ENCODE measurements around the gene RNF212B. TPM values are rescaled to one million over a fixed set of nuclear protein-coding genes. Genes with fewer than 3 reads are reported as not detected.

Gene RNF212B
- total and polyA plus RNA-seq, 2 of the 13 experiments (the other 11 are each of a cell fraction or from before 2014, with no cell fraction given), result 0.05 TPM; not detected in 1

DNA sequence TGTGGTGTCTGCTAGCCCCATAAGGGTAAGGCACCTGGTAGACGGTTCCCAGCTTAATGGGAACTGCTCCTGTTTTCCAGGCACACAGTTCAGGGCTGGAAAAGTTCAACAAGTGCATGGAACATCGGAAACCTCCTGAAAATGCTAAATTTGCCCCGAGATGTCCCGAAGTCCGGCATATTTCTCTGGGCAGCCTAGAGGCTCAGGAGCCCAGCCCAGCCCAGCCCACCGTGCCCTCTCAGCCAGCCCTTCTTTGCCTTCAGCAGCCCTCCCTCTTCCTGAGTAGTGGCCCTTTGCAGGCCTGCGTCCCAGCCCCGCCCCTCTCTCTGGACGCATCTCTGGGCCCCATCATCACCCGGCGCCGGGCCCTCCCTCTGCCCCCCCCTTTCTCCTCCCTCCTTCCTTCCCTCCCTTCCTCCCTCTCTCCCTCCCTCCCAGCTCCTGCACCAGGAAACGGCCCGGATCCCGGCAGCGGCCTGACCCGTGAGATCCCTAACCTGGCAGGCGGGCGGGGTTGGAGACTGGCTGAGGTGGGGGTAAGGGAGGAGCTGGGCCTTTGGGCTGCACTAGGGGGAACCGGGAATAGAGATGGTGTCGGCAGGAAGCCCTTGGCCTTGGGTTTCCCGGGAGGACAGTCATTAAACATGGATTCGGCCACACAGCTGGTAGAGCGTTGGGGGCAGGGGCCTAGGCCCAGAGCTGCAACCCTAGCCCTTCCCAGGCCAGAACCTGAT is 68.8 kb downstream of the RNF212B start, which contains the start of gene BCL2L2 (continued):
- peak; percentile 23; the same call in 1 of the 2 replicates for TF ChIP-seq BCL6 (CRISPR knock-in tag; IDR thresholded peaks at IDR 0.05)
- TF ChIP-seq, protein P1, sequence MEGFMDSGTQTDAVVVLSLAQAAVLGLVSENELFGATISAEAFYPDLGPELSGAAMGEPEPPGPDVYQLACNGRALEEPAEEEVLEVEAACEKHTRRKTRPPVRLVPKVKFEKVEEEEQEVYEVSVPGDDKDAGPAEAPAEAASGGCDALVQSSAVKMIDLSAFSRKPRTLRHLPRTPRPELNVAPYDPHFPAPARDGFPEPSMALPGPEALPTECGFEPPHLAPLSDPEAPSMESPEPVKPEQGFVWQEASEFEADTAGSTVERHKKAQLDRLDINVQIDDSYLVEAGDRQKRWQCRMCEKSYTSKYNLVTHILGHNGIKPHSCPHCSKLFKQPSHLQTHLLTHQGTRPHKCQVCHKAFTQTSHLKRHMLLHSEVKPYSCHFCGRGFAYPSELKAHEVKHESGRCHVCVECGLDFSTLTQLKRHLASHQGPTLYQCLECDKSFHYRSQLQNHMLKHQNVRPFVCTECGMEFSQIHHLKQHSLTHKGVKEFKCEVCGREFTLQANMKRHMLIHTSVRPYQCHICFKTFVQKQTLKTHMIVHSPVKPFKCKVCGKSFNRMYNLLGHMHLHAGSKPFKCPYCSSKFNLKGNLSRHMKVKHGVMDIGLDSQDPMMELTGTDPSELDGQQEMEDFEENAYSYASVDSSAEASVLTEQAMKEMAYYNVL (CRISPR knock-in tag; IDR thresholded peaks at IDR 0.05; ENCODE audit: borderline replicate concordance), result peak; percentile 100
- TF ChIP-seq ZNF720 (CRISPR knock-in tag; IDR thresholded peaks at IDR 0.05), result peak; percentile 28; the same call in 1 of the 2 replicates
- TF ChIP-seq, protein P2, sequence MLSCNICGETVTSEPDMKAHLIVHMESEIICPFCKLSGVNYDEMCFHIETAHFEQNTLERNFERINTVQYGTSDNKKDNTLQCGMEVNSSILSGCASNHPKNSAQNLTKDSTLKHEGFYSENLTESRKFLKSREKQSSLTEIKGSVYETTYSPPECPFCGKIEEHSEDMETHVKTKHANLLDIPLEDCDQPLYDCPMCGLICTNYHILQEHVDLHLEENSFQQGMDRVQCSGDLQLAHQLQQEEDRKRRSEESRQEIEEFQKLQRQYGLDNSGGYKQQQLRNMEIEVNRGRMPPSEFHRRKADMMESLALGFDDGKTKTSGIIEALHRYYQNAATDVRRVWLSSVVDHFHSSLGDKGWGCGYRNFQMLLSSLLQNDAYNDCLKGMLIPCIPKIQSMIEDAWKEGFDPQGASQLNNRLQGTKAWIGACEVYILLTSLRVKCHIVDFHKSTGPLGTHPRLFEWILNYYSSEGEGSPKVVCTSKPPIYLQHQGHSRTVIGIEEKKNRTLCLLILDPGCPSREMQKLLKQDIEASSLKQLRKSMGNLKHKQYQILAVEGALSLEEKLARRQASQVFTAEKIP (CRISPR knock-in tag; IDR thresholded peaks at IDR 0.05; ENCODE audit: borderline replicate concordance), result no peak
- TF ChIP-seq ZNF839 (CRISPR knock-in tag; IDR thresholded peaks at IDR 0.05; ENCODE audit: borderline replicate concordance), result peak; percentile 95
- TF ChIP-seq, protein P3, sequence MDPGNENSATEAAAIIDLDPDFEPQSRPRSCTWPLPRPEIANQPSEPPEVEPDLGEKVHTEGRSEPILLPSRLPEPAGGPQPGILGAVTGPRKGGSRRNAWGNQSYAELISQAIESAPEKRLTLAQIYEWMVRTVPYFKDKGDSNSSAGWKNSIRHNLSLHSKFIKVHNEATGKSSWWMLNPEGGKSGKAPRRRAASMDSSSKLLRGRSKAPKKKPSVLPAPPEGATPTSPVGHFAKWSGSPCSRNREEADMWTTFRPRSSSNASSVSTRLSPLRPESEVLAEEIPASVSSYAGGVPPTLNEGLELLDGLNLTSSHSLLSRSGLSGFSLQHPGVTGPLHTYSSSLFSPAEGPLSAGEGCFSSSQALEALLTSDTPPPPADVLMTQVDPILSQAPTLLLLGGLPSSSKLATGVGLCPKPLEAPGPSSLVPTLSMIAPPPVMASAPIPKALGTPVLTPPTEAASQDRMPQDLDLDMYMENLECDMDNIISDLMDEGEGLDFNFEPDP (CRISPR knock-in tag; conservative IDR thresholded peaks at IDR 0.05), result no peak
- TF ChIP-seq PRPF4 (IDR thresholded peaks at IDR 0.05; ENCODE audit: low read depth, low read length, poor library complexity, severe bottlenecking), result no peak
- TF ChIP-seq PCBP1 (IDR thresholded peaks at IDR 0.05; ENCODE audit: borderline replicate concordance, low read depth, low read length), result peak; percentile 100
- peak; percentile 52; the same call in 1 of the 2 replicates for TF ChIP-seq ZNF143 (CRISPR knock-in tag; IDR thresholded peaks at IDR 0.05)
- TF ChIP-seq, protein P4, sequence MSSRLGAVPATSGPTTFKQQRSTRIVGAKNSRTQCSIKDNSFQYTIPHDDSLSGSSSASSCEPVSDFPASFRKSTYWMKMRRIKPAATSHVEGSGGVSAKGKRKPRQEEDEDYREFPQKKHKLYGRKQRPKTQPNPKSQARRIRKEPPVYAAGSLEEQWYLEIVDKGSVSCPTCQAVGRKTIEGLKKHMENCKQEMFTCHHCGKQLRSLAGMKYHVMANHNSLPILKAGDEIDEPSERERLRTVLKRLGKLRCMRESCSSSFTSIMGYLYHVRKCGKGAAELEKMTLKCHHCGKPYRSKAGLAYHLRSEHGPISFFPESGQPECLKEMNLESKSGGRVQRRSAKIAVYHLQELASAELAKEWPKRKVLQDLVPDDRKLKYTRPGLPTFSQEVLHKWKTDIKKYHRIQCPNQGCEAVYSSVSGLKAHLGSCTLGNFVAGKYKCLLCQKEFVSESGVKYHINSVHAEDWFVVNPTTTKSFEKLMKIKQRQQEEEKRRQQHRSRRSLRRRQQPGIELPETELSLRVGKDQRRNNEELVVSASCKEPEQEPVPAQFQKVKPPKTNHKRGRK (CRISPR knock-in tag; IDR thresholded peaks at IDR 0.05), result peak; percentile 80
- TF ChIP-seq ZNF160 (CRISPR knock-in tag; IDR thresholded peaks at IDR 0.05), result peak; percentile 96
- TF ChIP-seq, protein P5, sequence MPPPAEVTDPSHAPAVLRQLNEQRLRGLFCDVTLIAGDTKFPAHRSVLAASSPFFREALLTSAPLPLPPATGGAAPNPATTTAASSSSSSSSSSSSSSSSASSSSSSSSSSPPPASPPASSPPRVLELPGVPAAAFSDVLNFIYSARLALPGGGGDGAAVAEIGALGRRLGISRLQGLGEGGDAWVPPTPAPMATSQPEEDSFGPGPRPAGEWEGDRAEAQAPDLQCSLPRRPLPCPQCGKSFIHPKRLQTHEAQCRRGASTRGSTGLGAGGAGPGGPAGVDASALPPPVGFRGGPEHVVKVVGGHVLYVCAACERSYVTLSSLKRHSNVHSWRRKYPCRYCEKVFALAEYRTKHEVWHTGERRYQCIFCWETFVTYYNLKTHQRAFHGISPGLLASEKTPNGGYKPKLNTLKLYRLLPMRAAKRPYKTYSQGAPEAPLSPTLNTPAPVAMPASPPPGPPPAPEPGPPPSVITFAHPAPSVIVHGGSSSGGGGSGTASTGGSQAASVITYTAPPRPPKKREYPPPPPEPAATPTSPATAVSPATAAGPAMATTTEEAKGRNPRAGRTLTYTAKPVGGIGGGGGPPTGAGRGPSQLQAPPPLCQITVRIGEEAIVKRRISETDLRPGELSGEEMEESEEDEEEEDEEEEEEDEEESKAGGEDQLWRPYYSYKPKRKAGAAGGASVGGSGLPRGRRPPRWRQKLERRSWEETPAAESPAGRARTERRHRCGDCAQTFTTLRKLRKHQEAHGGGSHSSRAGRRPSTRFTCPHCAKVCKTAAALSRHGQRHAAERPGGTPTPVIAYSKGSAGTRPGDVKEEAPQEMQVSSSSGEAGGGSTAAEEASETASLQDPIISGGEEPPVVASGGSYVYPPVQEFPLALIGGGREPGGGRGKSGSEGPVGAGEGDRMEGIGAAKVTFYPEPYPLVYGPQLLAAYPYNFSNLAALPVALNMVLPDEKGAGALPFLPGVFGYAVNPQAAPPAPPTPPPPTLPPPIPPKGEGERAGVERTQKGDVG (CRISPR knock-in tag; IDR thresholded peaks at IDR 0.05; ENCODE audit: borderline replicate concordance), result peak; percentile 89
- peak; percentile 91 for TF ChIP-seq DMAP1 (CRISPR knock-in tag; IDR thresholded peaks at IDR 0.05)
- TF ChIP-seq CBX5 (CRISPR knock-in tag; IDR thresholded peaks at IDR 0.05; ENCODE audit: borderline replicate concordance), result peak; percentile 92
- peak; percentile 77; the same call in 1 of the 2 replicates for TF ChIP-seq SOX13 (IDR thresholded peaks at IDR 0.05)
- TF ChIP-seq SOX13 (CRISPR knock-in tag; conservative IDR thresholded peaks at IDR 0.05 in 1 of 2, IDR thresholded peaks at IDR 0.05 in 1 of 2), result peak in 1 of 2 experiments; percentile 65; a peak in 3 of 4 replicates

Measured in HepG2 (cell line).